Measurements from ENCODE around the gene RESP18.

Gene RESP18

DNA sequence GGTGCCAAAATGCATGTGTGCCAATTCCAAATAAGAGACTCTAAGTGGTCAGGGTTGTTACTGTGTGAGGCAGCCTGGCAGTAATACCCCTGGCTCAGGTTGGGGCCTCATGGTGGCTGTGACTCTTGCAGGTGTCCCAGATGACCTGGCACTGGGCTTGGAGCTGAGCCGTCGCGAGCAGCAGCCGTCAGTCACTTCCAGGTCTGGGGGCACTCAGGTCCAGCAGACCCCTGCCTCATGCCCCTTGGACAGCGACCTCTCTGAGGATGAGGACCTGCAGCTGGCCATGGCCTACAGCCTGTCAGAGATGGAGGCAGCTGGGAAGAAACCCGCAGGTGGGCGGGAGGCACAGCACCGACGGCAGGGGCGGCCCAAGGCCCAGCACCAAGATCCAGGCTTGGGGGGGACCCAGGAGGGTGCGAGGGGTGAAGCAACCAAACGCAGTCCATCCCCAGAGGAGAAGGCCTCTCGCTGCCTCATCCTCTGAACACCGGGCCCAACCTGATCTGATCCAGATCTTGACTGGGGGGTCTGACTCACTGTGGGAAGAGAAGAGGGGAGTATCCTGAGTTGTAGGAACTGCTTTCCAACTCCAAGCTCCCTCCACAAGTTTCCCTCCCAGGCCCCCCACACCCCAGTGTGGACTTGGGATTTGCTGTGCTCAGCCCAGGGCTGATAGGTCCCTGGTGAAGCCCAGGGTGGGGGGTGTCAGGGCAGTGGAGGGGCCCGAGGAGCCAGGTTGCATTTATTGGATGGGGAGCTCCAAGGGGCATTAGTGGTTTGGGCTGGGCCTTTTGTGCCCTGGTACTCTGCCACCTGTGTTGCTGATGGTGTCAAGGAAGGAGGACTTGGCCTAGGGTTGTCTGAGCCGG, 47.8 kb downstream of the RESP18 start:
- Histone ChIP-seq H3K27me3 (ENCODE audit: low read depth) (no peaks in the 10 kb centered on the region), H3K9me3 (no peaks in the 10 kb centered on the region), H3K36me3 (replicated peaks) (peaks cover 13% of the 10 kb centered on the region), H3K4me3 (no peak overlapping the region), H3K4me1 (no peaks in the 10 kb centered on the region)
- no peak for DNase-seq (ENCODE audit: low spot score in 2 of 2)
- in situ Hi-C loops (cut with MboI; ENCODE audit: low sequenced_read_pairs) = no loop called here

DNA sequence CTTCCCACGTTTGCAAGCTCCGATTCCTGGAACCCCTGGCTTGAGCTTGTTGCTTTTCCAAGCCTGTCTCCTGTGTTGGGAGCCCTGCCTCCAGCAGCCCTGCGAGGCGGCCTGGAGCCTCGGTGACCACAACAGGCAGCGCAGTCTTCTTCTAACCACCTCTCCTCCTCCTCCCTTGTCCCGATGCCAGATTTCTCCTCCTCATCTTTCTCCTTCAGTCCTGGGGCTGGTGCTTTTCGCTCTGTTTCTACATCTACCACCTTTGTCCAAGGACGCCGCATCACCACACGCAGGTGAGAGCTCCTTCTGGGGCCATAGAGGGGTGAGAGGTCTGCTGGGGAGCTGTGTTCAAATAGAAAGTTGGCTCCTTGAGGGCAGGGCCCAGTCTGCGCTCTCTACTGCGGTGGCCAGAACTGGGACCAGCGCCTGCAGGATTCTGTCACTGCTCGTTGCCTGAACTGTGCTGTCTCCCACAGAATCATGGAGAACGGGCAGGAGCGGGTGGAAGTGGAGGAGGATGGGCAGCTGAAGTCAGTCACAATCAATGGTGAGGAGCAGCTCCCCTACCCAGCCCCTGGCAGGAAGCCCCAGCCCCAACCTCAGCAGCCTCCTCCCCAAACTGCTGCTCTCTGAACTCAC, 49.5 kb downstream of the RESP18 start:
- H3K4me1 ChIP-seq = peaks cover 8% of the 10 kb centered on the region
- no peak for DNase-seq (ENCODE audit: low spot score in 2 of 2)
- H3K36me3 ChIP-seq (replicated peaks) = peaks cover 13% of the 10 kb centered on the region
- no peaks in the 10 kb centered on the region for H3K27me3 ChIP-seq (ENCODE audit: low read depth)
- in situ Hi-C loops (cut with MboI; ENCODE audit: low sequenced_read_pairs) = no loop called here
- no peak overlapping the region for H3K4me3 ChIP-seq
- no peaks in the 10 kb centered on the region for H3K9me3 ChIP-seq

DNA sequence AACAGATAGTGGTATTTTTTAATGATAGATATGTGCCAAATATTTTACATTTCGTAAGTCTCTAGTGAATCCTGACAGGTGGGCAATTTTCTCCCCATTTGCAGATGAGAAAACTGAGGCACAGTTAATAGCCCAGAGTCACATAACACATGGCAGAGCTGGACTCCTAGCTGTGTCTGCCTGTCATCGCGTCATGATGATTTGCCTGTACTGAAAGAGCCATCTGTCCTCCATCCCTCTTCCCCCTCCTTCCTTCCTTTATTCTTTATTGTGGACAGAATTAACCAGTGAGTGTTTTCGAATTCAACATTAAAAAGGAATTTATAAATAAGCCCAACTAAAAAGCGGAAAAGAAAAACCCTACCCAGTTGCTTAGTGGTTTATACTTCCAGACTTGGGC, 50.2 kb downstream of the RESP18 start:
- no peaks in the 10 kb centered on the region for H3K9me3 ChIP-seq
- no peaks in the 10 kb centered on the region for H3K27me3 ChIP-seq (ENCODE audit: low read depth)
- H3K36me3 ChIP-seq (replicated peaks) = peaks cover 13% of the 10 kb centered on the region
- H3K4me3 ChIP-seq = no peak overlapping the region
- DNase-seq (ENCODE audit: low spot score in 2 of 2) = no peak
- in situ Hi-C loops (cut with MboI; ENCODE audit: low sequenced_read_pairs) = no loop called here
- peaks cover 12% of the 10 kb centered on the region for H3K4me1 ChIP-seq

DNA sequence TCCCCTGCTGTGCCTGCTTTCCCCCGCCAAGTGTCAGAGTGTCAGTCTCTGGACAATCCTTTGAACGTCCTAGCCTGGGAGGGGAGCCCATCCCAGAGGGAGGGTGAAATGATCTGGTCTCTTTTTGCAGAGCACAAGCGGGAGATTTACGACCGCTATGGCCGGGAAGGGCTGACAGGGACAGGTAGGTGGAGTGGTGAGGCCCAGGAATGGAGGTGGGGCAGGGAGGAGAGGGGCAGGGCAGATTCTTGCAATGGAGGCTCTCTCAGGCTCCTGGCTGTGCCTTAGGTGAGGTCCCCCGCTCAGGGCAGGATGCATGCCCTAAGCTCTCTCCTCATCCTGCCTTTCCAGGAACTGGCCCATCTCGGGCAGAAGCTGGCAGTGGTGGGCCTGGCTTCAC, 51.0 kb downstream of the RESP18 start:
- Histone ChIP-seq H3K4me3 (no peak overlapping the region), H3K36me3 (replicated peaks) (peaks cover 13% of the 10 kb centered on the region), H3K9me3 (no peaks in the 10 kb centered on the region), H3K4me1 (peaks cover 12% of the 10 kb centered on the region), H3K27me3 (ENCODE audit: low read depth) (no peaks in the 10 kb centered on the region)
- no peak for DNase-seq (ENCODE audit: low spot score in 2 of 2)
- in situ Hi-C loops (cut with MboI; ENCODE audit: low sequenced_read_pairs) = no loop called here

DNA sequence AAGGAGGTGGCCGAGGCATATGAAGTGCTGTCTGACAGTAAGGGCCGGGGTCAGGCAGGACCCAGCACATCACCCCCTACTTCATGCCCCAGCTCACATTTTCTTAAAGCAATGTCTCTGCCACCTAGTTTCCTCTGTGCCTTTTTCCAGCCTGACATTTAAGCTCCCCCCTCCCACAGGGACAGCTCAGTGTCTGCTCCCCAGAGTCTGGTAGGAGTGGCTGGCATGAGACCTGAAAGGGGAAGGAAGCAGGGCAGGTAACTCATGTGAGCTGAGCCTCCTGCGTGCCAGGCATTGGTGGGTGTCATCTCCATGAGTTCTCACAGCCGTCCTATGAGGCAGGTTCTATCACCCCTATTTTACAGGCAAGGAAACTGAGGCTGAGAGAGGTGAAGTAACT, 51.9 kb downstream of the RESP18 start:
- DNase-seq (ENCODE audit: low spot score in 2 of 2) = no peak
- Histone ChIP-seq H3K27me3 (ENCODE audit: low read depth) (no peaks in the 10 kb centered on the region), H3K4me3 (no peak overlapping the region), H3K4me1 (peaks cover 12% of the 10 kb centered on the region), H3K9me3 (no peaks in the 10 kb centered on the region), H3K36me3 (replicated peaks) (peaks cover 13% of the 10 kb centered on the region)
- in situ Hi-C loops (cut with MboI; ENCODE audit: low sequenced_read_pairs) = no loop called here

DNA sequence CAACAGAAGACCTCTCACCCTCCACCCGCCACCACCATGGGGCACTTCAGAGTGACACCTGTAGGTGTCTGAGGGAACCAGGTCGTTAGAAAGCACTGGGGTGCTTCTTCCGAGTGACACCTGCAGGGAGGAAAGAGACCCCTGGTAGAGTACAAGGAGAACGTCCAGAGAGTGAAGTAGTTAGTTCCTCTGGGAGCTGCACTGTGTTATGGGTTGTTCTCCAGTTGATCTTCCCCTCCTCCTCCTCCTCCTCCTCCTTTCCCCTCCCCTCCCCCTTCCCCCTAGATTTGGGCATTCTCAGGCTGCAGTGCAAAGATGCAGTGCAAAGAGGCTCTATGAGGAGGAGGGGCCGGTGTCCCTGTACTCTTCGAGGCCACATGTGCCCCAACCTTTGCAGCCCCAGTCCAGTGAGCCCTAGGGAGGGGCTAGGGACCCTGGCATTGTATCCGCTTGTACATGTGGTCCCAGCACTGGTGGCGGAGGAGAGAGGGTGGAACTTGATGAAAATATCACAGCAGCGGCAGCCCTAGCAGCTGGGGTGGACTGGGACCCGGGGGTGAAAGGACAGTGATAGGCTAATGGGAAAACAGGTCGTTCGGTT, 52.5 kb downstream of the RESP18 start:
- H3K27me3 ChIP-seq (ENCODE audit: low read depth) = no peaks in the 10 kb centered on the region
- H3K9me3 ChIP-seq = no peaks in the 10 kb centered on the region
- H3K36me3 ChIP-seq (replicated peaks) = peaks cover 11% of the 10 kb centered on the region
- H3K4me3 ChIP-seq = peak overlapping the region; percentile 48
- no peak for DNase-seq (ENCODE audit: low spot score in 2 of 2)
- peaks cover 12% of the 10 kb centered on the region for H3K4me1 ChIP-seq
- in situ Hi-C loops (cut with MboI; ENCODE audit: low sequenced_read_pairs) = no loop called here

DNA sequence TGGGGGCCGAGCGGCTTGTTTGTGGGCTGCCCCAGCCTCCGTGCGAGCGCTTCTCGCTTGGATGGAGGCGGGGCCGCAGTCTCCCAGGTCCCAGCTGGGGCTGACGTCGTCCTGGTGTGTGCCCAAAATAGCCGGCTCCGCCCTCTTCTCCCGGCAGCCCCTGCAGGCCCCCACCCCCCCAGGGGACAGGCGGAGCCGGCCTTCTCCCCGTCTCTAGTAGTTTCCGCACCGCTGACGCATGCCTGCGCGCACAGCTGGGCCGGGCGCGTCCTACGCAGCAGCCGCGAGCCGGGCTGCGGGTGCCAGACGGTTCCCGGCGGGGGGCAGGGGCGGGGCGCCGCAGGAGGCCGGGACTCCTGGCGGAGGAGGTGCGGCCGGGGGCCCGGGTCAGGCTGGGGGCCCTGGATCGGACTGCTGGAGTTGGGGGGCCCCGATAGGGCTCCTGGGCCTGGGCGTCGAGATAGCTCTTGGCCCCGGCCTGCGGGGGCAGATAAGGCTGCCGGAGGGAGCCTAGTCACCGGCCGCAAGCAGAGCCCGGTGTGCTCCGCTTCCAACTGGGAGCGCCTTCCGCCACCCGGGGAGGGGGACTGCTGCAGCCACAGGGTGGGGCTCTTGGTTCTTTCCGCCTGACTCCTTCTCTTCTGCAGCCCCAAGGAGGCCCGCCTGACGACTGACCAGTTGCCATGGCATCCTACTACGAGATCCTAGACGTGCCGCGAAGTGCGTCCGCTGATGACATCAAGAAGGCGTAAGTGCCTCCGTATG, 53.2 kb downstream of the RESP18 start, which contains the start of gene DNAJB2:
Gene DNAJB2 (plus strand): TSS at position 216 of the 765 bp plus-strand sequence. CDS start 468 bp downstream, at position 684.
- H3K4me3 ChIP-seq = peak within 1 kb of the TSS; percentile 48
- peak; percentile 95 to 99 for DNase-seq (ENCODE audit: low spot score in 2 of 2)
- H3K27me3 ChIP-seq (ENCODE audit: low read depth) = no peaks in the 10 kb centered on the region
- H3K9me3 ChIP-seq = no peaks in the 10 kb centered on the region
- peaks cover 4% of the 10 kb centered on the region; the same call in 1 of the 2 replicates for H3K36me3 ChIP-seq (replicated peaks)
- in situ Hi-C loops (cut with MboI; ENCODE audit: low sequenced_read_pairs) = no loop called here
- peaks cover 12% of the 10 kb centered on the region for H3K4me1 ChIP-seq

DNA sequence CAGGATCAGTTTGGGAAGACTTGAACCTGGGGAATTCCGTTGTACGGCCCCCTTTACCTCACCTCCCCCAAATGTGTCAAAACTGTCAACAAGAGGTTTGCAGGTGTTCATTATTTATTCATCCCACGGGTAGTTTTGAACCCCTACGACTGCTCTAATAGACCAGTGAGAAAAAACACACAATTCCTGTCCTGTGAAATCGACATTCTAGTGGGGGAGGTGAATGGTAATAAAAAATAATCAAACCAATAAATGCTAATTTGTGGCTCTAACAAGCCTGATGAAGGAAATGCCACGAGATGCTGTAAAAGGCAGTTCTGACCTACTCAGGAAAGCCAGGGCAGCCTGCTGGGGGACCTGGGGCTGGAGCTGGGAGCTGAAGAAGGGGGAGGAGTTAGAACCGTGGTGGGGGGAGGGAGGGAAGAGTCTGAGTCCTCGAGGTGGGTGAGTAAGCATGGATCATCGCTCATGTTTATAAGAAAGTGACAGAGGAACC, 53.8 kb downstream of the RESP18 start:
- Histone ChIP-seq H3K36me3 (replicated peaks) (peaks cover 3% of the 10 kb centered on the region; the same call in 1 of the 2 replicates), H3K4me3 (peak overlapping the region; percentile 48), H3K27me3 (ENCODE audit: low read depth) (no peaks in the 10 kb centered on the region), H3K9me3 (no peaks in the 10 kb centered on the region), H3K4me1 (peaks cover 12% of the 10 kb centered on the region)
- in situ Hi-C loops (cut with MboI; ENCODE audit: low sequenced_read_pairs) = no loop called here
- no peak for DNase-seq (ENCODE audit: low spot score in 2 of 2)

DNA sequence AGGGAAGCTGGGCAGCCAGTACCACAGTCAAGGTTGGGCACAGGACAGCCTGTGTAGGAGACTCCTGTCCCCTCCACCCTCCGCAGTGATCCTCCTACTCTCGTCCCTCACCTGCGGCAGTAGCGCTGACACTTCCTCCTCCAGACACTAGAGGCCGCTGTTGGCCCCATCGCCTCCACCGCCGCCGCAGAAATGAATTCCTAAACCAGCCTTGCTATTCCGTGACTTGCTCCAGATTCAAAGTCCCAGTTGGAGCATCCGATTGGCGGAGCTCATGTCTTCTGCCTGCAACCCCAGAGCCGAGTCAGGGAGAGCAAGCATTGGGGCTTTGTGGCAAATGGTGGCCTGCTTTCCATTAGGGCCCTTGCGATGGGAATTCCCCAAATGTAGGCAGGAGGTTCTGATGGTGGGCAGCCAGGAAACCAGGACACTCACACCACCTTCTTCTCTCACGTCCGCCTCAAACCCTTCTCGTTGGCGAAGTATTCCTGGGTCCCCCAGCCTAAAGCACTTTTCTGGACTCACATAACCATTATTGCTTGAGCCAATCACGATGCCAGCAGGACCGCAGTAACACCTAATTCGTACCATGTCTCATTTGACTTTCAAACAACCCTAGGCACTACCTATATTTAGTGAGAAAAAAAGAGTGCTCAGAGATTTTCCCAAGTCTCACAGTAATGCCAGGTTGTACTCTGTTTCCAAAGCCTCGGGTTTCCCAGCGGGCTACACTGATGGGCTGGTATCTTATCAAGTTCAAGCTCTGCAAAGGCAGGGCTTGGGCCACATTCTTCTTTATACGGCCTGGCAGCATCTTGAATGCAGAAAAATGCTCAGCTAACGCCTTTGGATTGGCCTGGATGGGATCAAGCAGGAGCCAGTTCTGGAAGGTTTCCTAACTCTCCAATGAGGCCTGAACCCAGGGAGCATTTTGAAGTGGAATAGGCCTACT, 54.6 kb downstream of the RESP18 start:
- H3K4me3 ChIP-seq = peak overlapping the region; percentile 48; the same call in 1 of the 2 replicates
- peaks cover 12% of the 10 kb centered on the region for H3K4me1 ChIP-seq
- peaks cover 3% of the 10 kb centered on the region; the same call in 1 of the 2 replicates for H3K36me3 ChIP-seq (replicated peaks)
- H3K9me3 ChIP-seq = no peaks in the 10 kb centered on the region
- H3K27me3 ChIP-seq (ENCODE audit: low read depth) = no peaks in the 10 kb centered on the region; the same call in 1 of the 2 replicates
- DNase-seq (ENCODE audit: low spot score in 2 of 2) = peak; percentile 74 to 86
- in situ Hi-C loops (cut with MboI; ENCODE audit: low sequenced_read_pairs) = no loop called here

Measured in HAP-1 (cell line).